Gastrocnemius medialis (tissue), 4 donors: ENCODE measurements around the gene FMC1. TPM values are rescaled to one million over a fixed set of nuclear protein-coding genes. Genes with fewer than 3 reads are reported as not detected.

ENCODE experiments used
- ATAC-seq, 2 donors: fragments of 150-250 bp; one replicate each; pipeline ENCODE4 v1.9.1; 2016
- DNase-seq, 2 donors: peaks; one replicate each; pipeline ENCODE4 v3.0.0-alpha.2; 2019
- H3K27ac ChIP-seq, 4 donors: fragments of 200-600 bp; sonication (generic); 1 replicate in 1 of 4; 2 replicates in 3 of 4; pipeline ENCODE4 v1.5.1; 2016 to 2018; ENCODE audit warnings: mild to moderate bottlenecking in 2 of 4, moderate library complexity in 1 of 4
- H3K27me3 ChIP-seq, 3 donors: fragments of 200-600 bp; sonication (generic) in 2 of 3; 1 replicate in 1 of 3; 2 replicates in 2 of 3; pipeline versions ENCODE4 v1.5.1 to v1.6.0; 2016 to 2019; ENCODE audit warnings: mild to moderate bottlenecking in 1 of 3, moderate library complexity in 1 of 3
- H3K36me3 ChIP-seq, 2 donors: fragments of 200-600 bp; sonication (generic) in 1 of 2; one replicate each; pipeline ENCODE4 v1.5.1; 2017 to 2018
- H3K4me1 ChIP-seq, 2 donors: fragments of 200-600 bp; sonication (generic) in 1 of 2; one replicate each; pipeline ENCODE4 v1.5.1; 2016 to 2017; ENCODE audit warnings: mild to moderate bottlenecking in 2 of 2
- H3K4me3 ChIP-seq, 4 donors: fragments of 200-600 bp; sonication (generic) in 3 of 4; 1 replicate in 1 of 4; 2 replicates in 3 of 4; pipeline ENCODE4 v1.5.1; 2016 to 2019; ENCODE audit warnings: mild to moderate bottlenecking in 2 of 4
- H3K9me3 ChIP-seq, 3 donors: fragments of 200-600 bp; sonication (generic) in 2 of 3; 1 replicate in 1 of 3; 2 replicates in 2 of 3; pipeline ENCODE4 v1.5.1; 2016 to 2019
- POLR2A ChIP-seq, 2 donors: fragments of 450-650 bp; IDR thresholded peaks; one replicate each; pipeline ENCODE4 v1.6.1; 2017; ENCODE audit warnings: antibody characterized with exemption in 2 of 2, mild to moderate bottlenecking in 2 of 2, moderate library complexity in 2 of 2
- in situ Hi-C, 4 donors: fragments of 200-750 bp; cut with MboI; loops; one replicate each; pipeline versions ENCODE4 v1.15.0 to v1.8.0; 2017; ENCODE audit warnings: low sequenced_read_pairs in 4 of 4
- intact Hi-C: fragments of 100-400 bp; cut with DNase I; formaldehyde crosslinking; loops from one replicate; pipeline ENCODE4 v1.15.1; 2023; ENCODE audit warnings: low total_unique reads
- total RNA-seq, 4 donors: library from RNA; depleted of rRNA; stranded (reverse); fragments of >200 nt; gene quantifications; one replicate each; pipeline versions ENCODE4 v1.1.0 to v1.2.3, GENCODE V29; 2016
- TF ChIP-seq, protein P1 (sequence below), 5 experiments: fragments of 450-650 bp in 3 of 5; fragments of 200-600 bp in 2 of 5; sonication (generic) in 2 of 5; IDR thresholded peaks in 4 of 5; conservative IDR thresholded peaks in 1 of 5; 1 replicate in 4 of 5; 2 replicates in 1 of 5; pipeline ENCODE4 v1.5.1; 2016 to 2019; ENCODE audit warnings: antibody characterized with exemption in 5 of 5, mild to moderate bottlenecking in 3 of 5, moderate library complexity in 3 of 5

FMC1 gene
- total RNA-seq, 4 donors from 2014 or later = 19.3 to 32.6 (median 31.3) TPM

- DNase-seq = no peak
- Histone ChIP-seq H3K27me3 (no peaks in the 10 kb centered on the region), H3K9me3 (no peaks in the 10 kb centered on the region), H3K4me3 (no peak overlapping the region), H3K4me1 (peaks cover 49 to 57% of the 10 kb centered on the region in 2 donors), H3K36me3 (peaks cover 0 to 26% of the 10 kb centered on the region in 2 donors), H3K27ac (peak overlapping the region in 3 of 4 donors; percentile 16 to 31 (median 20))
- TF ChIP-seq, protein P1, sequence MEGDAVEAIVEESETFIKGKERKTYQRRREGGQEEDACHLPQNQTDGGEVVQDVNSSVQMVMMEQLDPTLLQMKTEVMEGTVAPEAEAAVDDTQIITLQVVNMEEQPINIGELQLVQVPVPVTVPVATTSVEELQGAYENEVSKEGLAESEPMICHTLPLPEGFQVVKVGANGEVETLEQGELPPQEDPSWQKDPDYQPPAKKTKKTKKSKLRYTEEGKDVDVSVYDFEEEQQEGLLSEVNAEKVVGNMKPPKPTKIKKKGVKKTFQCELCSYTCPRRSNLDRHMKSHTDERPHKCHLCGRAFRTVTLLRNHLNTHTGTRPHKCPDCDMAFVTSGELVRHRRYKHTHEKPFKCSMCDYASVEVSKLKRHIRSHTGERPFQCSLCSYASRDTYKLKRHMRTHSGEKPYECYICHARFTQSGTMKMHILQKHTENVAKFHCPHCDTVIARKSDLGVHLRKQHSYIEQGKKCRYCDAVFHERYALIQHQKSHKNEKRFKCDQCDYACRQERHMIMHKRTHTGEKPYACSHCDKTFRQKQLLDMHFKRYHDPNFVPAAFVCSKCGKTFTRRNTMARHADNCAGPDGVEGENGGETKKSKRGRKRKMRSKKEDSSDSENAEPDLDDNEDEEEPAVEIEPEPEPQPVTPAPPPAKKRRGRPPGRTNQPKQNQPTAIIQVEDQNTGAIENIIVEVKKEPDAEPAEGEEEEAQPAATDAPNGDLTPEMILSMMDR (IDR thresholded peaks at IDR 0.05 in 4 of 5, conservative IDR thresholded peaks at IDR 0.05 in 1 of 5) = no peak
- in situ Hi-C loops (loop anchor here in 1 of 4 donors (25.0 kb wide), 1 partner anchor 262 kb away; the partner anchor contains the start of gene ZC3HAV1), intact Hi-C loops (no loop called here)
- ATAC-seq = no peak
Observed at GRCh38 chr7:139374246-139374645, 33.1 kb downstream of the FMC1 start.

DNA sequence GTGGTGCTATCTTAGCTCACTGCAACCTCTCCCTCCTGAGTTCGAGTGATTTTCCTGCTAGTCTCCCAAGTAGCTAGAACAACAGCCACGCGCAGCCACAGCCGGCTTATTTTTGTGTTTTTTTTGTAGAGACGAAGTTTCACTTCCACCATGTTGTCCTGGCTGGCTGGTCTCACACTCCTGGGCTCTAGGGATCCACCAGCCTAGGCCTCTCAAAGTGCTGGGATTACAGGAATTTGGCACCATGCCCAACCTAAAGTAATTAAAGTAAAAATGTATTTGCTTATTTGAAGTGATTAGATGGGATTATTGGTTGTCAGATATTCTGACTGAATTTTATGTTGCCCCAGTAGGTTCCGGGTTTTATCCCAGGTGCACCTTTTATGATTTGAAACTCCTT, 41.3 kb downstream of the FMC1 start:
- ATAC-seq = no peak
- in situ Hi-C loops = no loop called here

GRCh38 chr7:139384611-139385010, 43.5 kb downstream of the FMC1 start:
- intact Hi-C loops (no loop called here), in situ Hi-C loops (no loop called here)
- H3K27ac ChIP-seq = no peak overlapping the region
- no peak for ATAC-seq
- H3K36me3 ChIP-seq = peaks cover 0 to 47% of the 10 kb centered on the region in 2 donors
- no peak for DNase-seq
- H3K9me3 ChIP-seq = no peaks in the 10 kb centered on the region
- no peak for TF ChIP-seq POLR2A (IDR thresholded peaks at IDR 0.05)
- TF ChIP-seq, protein P1 (IDR thresholded peaks at IDR 0.05 in 4 of 5, conservative IDR thresholded peaks at IDR 0.05 in 1 of 5) = no peak
- H3K4me1 ChIP-seq = no peaks in the 10 kb centered on the region
- no peak overlapping the region for H3K4me3 ChIP-seq
- H3K27me3 ChIP-seq = no peaks in the 10 kb centered on the region

More for the DNA sequence above, 41.3 kb downstream of the FMC1 start:
- Histone ChIP-seq H3K9me3 (no peaks in the 10 kb centered on the region), H3K4me3 (no peak overlapping the region), H3K27ac (peak overlapping the region in 1 of 4 donors; percentile 46), H3K4me1 (no peaks in the 10 kb centered on the region), H3K36me3 (peaks cover 0 to 50% of the 10 kb centered on the region in 2 donors), H3K27me3 (no peaks in the 10 kb centered on the region)
- no peak for TF ChIP-seq POLR2A (IDR thresholded peaks at IDR 0.05)
- DNase-seq = no peak
- intact Hi-C loops = no loop called here

- no peak overlapping the region for H3K4me3 ChIP-seq
- TF ChIP-seq, protein P1 (IDR thresholded peaks at IDR 0.05 in 4 of 5, conservative IDR thresholded peaks at IDR 0.05 in 1 of 5) = no peak
- H3K4me1 ChIP-seq = no peaks in the 10 kb centered on the region
- intact Hi-C loops = no loop called here
- DNase-seq (no peak), ATAC-seq (no peak)
- H3K27ac ChIP-seq = peak overlapping the region in 1 of 4 donors; percentile 15
- in situ Hi-C loops = no loop called here
- peaks cover 0 to 44% of the 10 kb centered on the region in 2 donors for H3K36me3 ChIP-seq
- H3K9me3 ChIP-seq = no peaks in the 10 kb centered on the region
- H3K27me3 ChIP-seq = no peaks in the 10 kb centered on the region
Observed at GRCh38 chr7:139387594-139387993, 46.5 kb downstream of the FMC1 start.

- Histone ChIP-seq H3K9me3 (no peaks in the 10 kb centered on the region), H3K4me3 (no peak overlapping the region), H3K27ac (no peak overlapping the region), H3K4me1 (no peaks in the 10 kb centered on the region), H3K27me3 (no peaks in the 10 kb centered on the region), H3K36me3 (peaks cover 0 to 38% of the 10 kb centered on the region in 2 donors)
- DNase-seq (no peak), ATAC-seq (no peak)
- intact Hi-C loops = no loop called here
- in situ Hi-C loops = no loop called here
- TF ChIP-seq, protein P1 (IDR thresholded peaks at IDR 0.05 in 4 of 5, conservative IDR thresholded peaks at IDR 0.05 in 1 of 5) = no peak
- no peak for TF ChIP-seq POLR2A (IDR thresholded peaks at IDR 0.05)
Observed at GRCh38 chr7:139389091-139389490, 48.0 kb downstream of the FMC1 start.
